Ovary (tissue), 9 donors: ENCODE results near the gene ACVR2A. TPM values are rescaled to one million over a fixed set of nuclear protein-coding genes. Genes with fewer than 3 reads are reported as not detected.

ENCODE experiments used
- DNase-seq, 5 donors: peaks; one replicate each; pipeline ENCODE4 v3.0.0-alpha.2; 2019 to 2020
- H3K27ac ChIP-seq, 2 donors: fragments of 200-600 bp; one replicate each; pipeline versions ENCODE4 v1.5.1 to v1.8.0; 2019 to 2022
- H3K27me3 ChIP-seq: fragments of 200-600 bp; one replicate; pipeline ENCODE4 v1.8.0; 2022
- H3K36me3 ChIP-seq: fragments of 200-600 bp; sonication (generic); one replicate; pipeline ENCODE4 v1.5.1; 2019
- H3K4me1 ChIP-seq: one replicate; pipeline ENCODE4 v1.8.1; 2013; ENCODE audit warnings: mild to moderate bottlenecking, moderate library complexity; ENCODE audit not compliant: insufficient read depth
- H3K4me3 ChIP-seq: fragments of 200-600 bp; sonication (generic); one replicate; pipeline ENCODE4 v1.5.1; 2017
- H3K9me3 ChIP-seq, 2 donors: fragments of 200-600 bp in 1 of 2; sonication (generic) in 1 of 2; one replicate each; pipeline versions ENCODE4 v1.5.1 to v1.8.1; 2013 to 2019; ENCODE audit warnings: mild to moderate bottlenecking in 1 of 2, moderate library complexity in 1 of 2
- EP300 ChIP-seq: sonication (generic); formaldehyde crosslinking; IDR thresholded peaks from one replicate; pipeline ENCODE4 v1.6.1; 2017; ENCODE audit warnings: antibody characterized with exemption
- POLR2A ChIP-seq: fragments of 450-650 bp; IDR thresholded peaks from one replicate; pipeline ENCODE4 v1.6.1; 2017; ENCODE audit warnings: antibody characterized with exemption, mild to moderate bottlenecking, moderate library complexity
- WGBS, 3 donors: extraction: QIAGEN DNeasy Blood & Tissue Kit in 1 of 3; methylation state at CpG; one replicate each; pipeline versions ENCODE4 v1.1.5 to v1.1.7; 2013 to 2017; 5-methylcytosine and 5-hydroxymethylcytosine counted together
- intact Hi-C, 4 donors: fragments of 100-400 bp; cut with DNase I; formaldehyde crosslinking; loops; one replicate each; pipeline versions ENCODE4 v1.11.0 to v1.15.1; 2022 to 2023
- polyA plus RNA-seq, 2 donors: library from polyadenylated mRNA; stranded (reverse); fragments of 200-250 nt in 1 of 2; fragments of 350-450 nt in 1 of 2; fragmentation: Illumina TruSeq in 1 of 2; extraction: RNeasy Lipid Tissue Mini Kit (QIAGEN cat#74804) in 1 of 2; gene quantifications; one replicate each; pipeline ENCODE4 v1.2.3, GENCODE V29; 2013 to 2014
- total RNA-seq, 7 donors: library from RNA; depleted of rRNA in 2 of 7; stranded (reverse); fragments of >200 nt in 2 of 7; fragmentation: NEBNext Ultra II Directional in 3 of 7; extraction: Animal tissue kit (Norgen Biotek cat#: 25700) in 3 of 7; gene quantifications; one replicate each; pipeline versions ENCODE4 v1.1.0 to v1.2.4, GENCODE V29; 2016 to 2023
- TF ChIP-seq, protein P1 (sequence below), 3 donors: fragments of 450-650 bp in 2 of 3; fragments of 200-600 bp in 1 of 3; IDR thresholded peaks; one replicate each; pipeline versions ENCODE4 v1.5.1 to v1.8.0; 2016 to 2022; ENCODE audit warnings: antibody characterized with exemption in 3 of 3, mild to moderate bottlenecking in 1 of 3
- donor health status: DM: no; HTN: no; CAD: no; lungs with moderate emphysema.
- donor health status: DM: no; HTN: no; CAD: no.
- donor health status: Bipolar disorder and iron deficiency.
- donor health status: DM: yes; HTN: yes; CAD: no.
- donor health status: DM: no; HTN: no; CAD: no.
- donor health status: DM: yes; HTN: yes; CAD: no.

ACVR2A gene
- total and polyA plus RNA-seq, 9 donors: 4.5 to 36.9 (median 21.4) TPM

DNA sequence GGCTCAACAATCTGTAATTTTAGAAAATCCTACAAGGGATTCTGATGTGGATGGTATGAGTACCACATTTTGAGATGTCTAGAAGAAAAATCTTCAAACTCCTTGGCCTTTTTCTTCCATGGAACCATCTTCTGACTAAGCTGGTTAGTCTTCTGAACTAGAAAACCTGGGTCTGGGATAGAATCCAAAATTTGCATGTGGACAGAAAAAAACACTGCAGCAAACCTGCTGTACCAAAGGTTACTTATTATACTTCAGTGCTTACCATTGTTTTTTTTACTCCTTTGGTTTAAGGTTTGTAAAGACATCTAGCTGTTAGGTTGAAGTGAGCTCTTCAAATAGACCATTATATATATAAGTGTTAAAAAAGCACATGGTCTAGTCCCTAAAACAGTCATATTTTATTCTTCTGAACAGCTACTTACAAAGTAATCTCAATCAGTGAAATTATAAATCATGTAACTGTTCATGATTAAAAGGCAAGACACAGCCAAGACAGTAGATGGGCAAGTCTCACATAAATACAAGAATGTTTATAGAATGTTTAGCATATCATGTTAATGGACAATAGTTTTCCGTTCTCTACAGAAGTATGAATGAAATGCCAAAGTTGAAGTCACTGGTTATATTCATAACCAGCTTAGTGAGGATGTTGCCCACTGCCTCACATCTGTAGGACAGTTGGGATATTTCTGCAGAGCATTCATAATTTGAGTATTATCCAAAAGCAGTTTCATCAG lies 90.2 kb downstream of the ACVR2A start:
- Histone ChIP-seq H3K4me3 (no peak overlapping the region), H3K36me3 (no peaks in the 10 kb centered on the region), H3K4me1 (no peaks in the 10 kb centered on the region), H3K27ac (no peak overlapping the region), H3K9me3 (no peaks in the 10 kb centered on the region), H3K27me3 (no peaks in the 10 kb centered on the region)
- TF ChIP-seq, protein P1, sequence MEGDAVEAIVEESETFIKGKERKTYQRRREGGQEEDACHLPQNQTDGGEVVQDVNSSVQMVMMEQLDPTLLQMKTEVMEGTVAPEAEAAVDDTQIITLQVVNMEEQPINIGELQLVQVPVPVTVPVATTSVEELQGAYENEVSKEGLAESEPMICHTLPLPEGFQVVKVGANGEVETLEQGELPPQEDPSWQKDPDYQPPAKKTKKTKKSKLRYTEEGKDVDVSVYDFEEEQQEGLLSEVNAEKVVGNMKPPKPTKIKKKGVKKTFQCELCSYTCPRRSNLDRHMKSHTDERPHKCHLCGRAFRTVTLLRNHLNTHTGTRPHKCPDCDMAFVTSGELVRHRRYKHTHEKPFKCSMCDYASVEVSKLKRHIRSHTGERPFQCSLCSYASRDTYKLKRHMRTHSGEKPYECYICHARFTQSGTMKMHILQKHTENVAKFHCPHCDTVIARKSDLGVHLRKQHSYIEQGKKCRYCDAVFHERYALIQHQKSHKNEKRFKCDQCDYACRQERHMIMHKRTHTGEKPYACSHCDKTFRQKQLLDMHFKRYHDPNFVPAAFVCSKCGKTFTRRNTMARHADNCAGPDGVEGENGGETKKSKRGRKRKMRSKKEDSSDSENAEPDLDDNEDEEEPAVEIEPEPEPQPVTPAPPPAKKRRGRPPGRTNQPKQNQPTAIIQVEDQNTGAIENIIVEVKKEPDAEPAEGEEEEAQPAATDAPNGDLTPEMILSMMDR (IDR thresholded peaks at IDR 0.05): no peak
- no peak for TF ChIP-seq EP300
- no peak for TF ChIP-seq POLR2A
- no peak for DNase-seq
- 57 to 71% (median 70%) methylated on average over 1 of the region's 1 CpG for WGBS, 3 donors
- intact Hi-C loops: loop anchor here in 3 of 4 donors (5.0 kb wide), 1 partner anchor 1057 kb away; no protein-coding TSS in a partner anchor

DNA sequence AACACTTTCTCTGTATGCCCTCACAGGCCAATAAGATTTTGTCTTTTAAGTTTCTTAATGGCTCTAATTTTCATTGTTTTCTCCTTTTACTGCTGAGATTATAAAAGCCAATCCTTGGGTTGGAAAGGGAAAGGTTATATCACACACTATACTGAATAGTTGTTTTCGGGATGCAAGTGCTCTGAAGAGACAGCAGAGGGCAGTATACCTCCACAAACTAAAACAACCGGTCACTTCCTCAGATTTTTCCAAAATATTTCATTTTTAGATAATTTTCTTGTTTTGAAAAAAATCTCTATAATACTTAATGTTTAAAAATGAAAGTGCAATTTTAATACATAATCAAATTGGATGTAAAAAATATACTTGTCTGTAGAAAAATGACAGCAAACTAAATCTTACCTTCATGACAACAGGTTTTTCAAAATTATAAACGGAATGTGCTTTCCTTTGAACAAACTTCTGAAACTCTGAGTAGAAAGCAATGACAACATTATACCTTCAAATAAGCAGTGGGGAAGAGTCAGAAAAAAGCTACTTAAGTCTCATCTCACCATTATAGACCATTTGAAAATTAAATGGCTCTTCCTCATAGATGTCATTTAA lies 93.0 kb downstream of the ACVR2A start:
- Histone ChIP-seq H3K27me3 (no peaks in the 10 kb centered on the region), H3K36me3 (no peaks in the 10 kb centered on the region), H3K4me1 (no peaks in the 10 kb centered on the region), H3K4me3 (no peak overlapping the region), H3K27ac (no peak overlapping the region), H3K9me3 (no peaks in the 10 kb centered on the region)
- WGBS, 3 donors: 28 to 33% (median 30%) methylated on average over 3 of the region's 3 CpGs
- TF ChIP-seq EP300 (no peak), POLR2A (no peak)
- TF ChIP-seq, protein P1 (IDR thresholded peaks at IDR 0.05): peak; percentile 55 to 81 (median 71)
- DNase-seq: no peak
- intact Hi-C loops: loop anchor here in 3 of 4 donors (5.0 kb wide), 1 partner anchor 1054 kb away; no protein-coding TSS in a partner anchor

DNA sequence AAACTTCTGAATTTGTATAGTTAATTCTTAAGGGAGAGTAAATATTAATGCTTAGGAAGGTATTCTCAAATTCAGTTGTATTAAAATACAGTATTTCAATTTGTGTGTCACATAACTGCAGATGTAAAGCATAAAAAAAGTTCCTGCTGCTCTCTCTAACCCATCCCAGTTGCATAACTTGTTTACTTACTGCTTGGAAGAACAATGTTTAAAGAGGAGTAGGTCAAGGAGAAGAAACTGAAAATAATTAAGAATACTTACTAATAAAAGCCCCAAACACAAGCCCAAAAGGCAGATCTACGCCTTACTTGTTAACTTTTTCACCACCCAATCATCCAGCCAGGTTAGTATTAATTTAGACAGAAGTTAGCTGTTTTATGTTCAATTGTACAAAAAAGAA lies 94.5 kb downstream of the ACVR2A start:
- intact Hi-C loops: loop anchor here in 3 of 4 donors (5.0 kb wide), 1 partner anchor 1053 kb away; no protein-coding TSS in a partner anchor

DNA sequence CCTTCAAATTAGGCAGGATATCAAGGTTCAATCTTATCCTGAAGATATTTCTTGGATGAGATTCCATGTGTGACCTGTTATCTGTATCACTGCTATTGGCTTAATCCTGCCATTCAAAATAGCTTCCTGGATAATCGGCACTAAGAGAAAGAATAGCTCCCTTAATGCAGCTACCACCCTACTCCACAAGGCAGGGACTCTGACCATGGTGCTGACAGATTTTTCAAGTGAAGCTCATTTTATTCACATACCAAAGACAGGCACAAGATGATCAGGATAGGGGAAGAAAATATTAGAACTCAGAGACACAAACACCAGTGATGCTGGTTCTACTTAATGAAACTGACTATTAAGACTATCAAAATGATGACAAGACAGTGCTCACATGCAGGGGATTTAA lies 100.8 kb downstream of the ACVR2A start:
- TF ChIP-seq, protein P1 (IDR thresholded peaks at IDR 0.05): no peak
- TF ChIP-seq EP300 (no peak), POLR2A (no peak)
- intact Hi-C loops: no loop called here
- no peaks in the 10 kb centered on the region for H3K9me3 ChIP-seq
- H3K4me1 ChIP-seq: no peaks in the 10 kb centered on the region
- no peak overlapping the region for H3K4me3 ChIP-seq
- no peaks in the 10 kb centered on the region for H3K27me3 ChIP-seq
- H3K36me3 ChIP-seq: no peaks in the 10 kb centered on the region
- 15 to 53% (median 29%) methylated on average over 1 of the region's 1 CpG for WGBS, 3 donors
- H3K27ac ChIP-seq: no peak overlapping the region
- no peak for DNase-seq

More for the DNA sequence above, 94.5 kb downstream of the ACVR2A start:
- Histone ChIP-seq H3K36me3 (no peaks in the 10 kb centered on the region), H3K9me3 (no peaks in the 10 kb centered on the region), H3K27ac (peak overlapping the region in 1 of 2 donors; percentile 34), H3K27me3 (no peaks in the 10 kb centered on the region), H3K4me3 (no peak overlapping the region), H3K4me1 (no peaks in the 10 kb centered on the region)
- no peak for DNase-seq
- no peak for TF ChIP-seq POLR2A
- TF ChIP-seq, protein P1 (IDR thresholded peaks at IDR 0.05): no peak
- TF ChIP-seq EP300: no peak
- WGBS, 3 donors: 17 to 32% (median 21%) methylated on average over 1 of the region's 1 CpG
